HL-60 (cell line): ENCODE results near the gene PTPRJ.

ENCODE experiments used
- CTCF ChIP-seq: IDR thresholded peaks from one replicate; pipeline ENCODE4 v1.5.1; 2011; ENCODE audit warnings: low read length, control low read depth, inconsistent platforms; ENCODE audit not compliant: insufficient read depth
- GABPA ChIP-seq: IDR thresholded peaks from 2 replicates; pipeline ENCODE4 v1.6.1; 2012; ENCODE audit warnings: low read depth
- POLR2AphosphoS5 ChIP-seq: IDR thresholded peaks from 2 replicates; pipeline ENCODE4 v1.6.1; 2012; ENCODE audit warnings: low read depth
- TF ChIP-seq, protein P1 (sequence below): IDR thresholded peaks from 2 replicates; pipeline ENCODE4 v1.6.1; 2012; ENCODE audit warnings: low read depth; ENCODE audit not compliant: insufficient replicate concordance

DNA sequence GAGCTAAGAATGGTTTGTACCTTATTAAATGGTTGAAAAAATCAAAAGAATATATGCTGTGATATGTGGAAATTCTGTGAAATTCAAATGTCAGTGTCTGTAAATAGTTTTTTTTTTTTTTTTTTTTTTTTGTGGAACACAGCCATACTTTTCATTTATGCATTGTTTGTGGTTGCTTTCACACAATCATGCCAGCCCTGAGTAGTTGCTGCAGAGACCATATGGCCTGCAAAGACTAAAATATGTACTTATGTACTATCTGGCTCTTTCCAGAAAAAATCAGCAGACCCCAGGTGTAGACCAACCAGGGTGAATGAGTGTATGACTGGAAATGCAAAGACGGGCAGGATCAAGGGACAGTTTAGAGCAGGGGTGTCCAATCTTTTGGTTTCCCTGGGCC is 98.3 kb downstream of the PTPRJ start:
- TF ChIP-seq CTCF = no peak
- TF ChIP-seq, protein P1, sequence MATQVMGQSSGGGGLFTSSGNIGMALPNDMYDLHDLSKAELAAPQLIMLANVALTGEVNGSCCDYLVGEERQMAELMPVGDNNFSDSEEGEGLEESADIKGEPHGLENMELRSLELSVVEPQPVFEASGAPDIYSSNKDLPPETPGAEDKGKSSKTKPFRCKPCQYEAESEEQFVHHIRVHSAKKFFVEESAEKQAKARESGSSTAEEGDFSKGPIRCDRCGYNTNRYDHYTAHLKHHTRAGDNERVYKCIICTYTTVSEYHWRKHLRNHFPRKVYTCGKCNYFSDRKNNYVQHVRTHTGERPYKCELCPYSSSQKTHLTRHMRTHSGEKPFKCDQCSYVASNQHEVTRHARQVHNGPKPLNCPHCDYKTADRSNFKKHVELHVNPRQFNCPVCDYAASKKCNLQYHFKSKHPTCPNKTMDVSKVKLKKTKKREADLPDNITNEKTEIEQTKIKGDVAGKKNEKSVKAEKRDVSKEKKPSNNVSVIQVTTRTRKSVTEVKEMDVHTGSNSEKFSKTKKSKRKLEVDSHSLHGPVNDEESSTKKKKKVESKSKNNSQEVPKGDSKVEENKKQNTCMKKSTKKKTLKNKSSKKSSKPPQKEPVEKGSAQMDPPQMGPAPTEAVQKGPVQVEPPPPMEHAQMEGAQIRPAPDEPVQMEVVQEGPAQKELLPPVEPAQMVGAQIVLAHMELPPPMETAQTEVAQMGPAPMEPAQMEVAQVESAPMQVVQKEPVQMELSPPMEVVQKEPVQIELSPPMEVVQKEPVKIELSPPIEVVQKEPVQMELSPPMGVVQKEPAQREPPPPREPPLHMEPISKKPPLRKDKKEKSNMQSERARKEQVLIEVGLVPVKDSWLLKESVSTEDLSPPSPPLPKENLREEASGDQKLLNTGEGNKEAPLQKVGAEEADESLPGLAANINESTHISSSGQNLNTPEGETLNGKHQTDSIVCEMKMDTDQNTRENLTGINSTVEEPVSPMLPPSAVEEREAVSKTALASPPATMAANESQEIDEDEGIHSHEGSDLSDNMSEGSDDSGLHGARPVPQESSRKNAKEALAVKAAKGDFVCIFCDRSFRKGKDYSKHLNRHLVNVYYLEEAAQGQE = no peak
- no peak for TF ChIP-seq POLR2AphosphoS5
- TF ChIP-seq GABPA = no peak
